Neuronal stem cell (in vitro differentiated cells): ENCODE results near the gene EMSY.

Source experiments
- DNase-seq: peaks from one replicate; pipeline ENCODE4 v3.0.0-alpha.2; 2013; ENCODE audit warnings: low spot score
- H2AFZ ChIP-seq: one replicate; pipeline ENCODE4 v1.6.1; 2013; ENCODE audit warnings: mild to moderate bottlenecking, low read length, inconsistent platforms
- H2AK5ac ChIP-seq: 2 replicates; pipeline ENCODE4 v1.6.1; 2013; ENCODE audit warnings: low read depth, mild to moderate bottlenecking, inconsistent platforms, low read length, moderate library complexity, mixed read lengths
- H2BK120ac ChIP-seq: 2 replicates; pipeline ENCODE4 v1.6.1; 2013; ENCODE audit warnings: low read depth, mild to moderate bottlenecking, inconsistent platforms, low read length, moderate library complexity, mixed read lengths
- H2BK12ac ChIP-seq: one replicate; pipeline ENCODE4 v1.6.1; 2013; ENCODE audit warnings: low read length, inconsistent platforms
- H2BK15ac ChIP-seq: 2 replicates; pipeline ENCODE4 v1.6.1; 2013; ENCODE audit warnings: mild to moderate bottlenecking, low read length, inconsistent platforms, mixed read lengths
- H2BK5ac ChIP-seq: one replicate; pipeline ENCODE4 v1.6.1; 2013; ENCODE audit warnings: inconsistent platforms, mild to moderate bottlenecking, low read length, moderate library complexity
- H3K14ac ChIP-seq: one replicate; pipeline ENCODE4 v1.6.1; 2013; ENCODE audit warnings: low read length, inconsistent platforms
- H3K18ac ChIP-seq: 2 replicates; pipeline ENCODE4 v1.6.1; 2013; ENCODE audit warnings: low read length, inconsistent platforms
- H3K23ac ChIP-seq: 2 replicates; pipeline ENCODE4 v1.6.1; 2013; ENCODE audit warnings: low read depth, mild to moderate bottlenecking, mixed read lengths, low read length, inconsistent platforms; ENCODE audit not compliant: poor library complexity
- H3K27ac ChIP-seq: replicated peaks from 3 replicates; pipeline ENCODE4 v1.5.1; 2013; ENCODE audit warnings: low read length, inconsistent platforms
- H3K27me3 ChIP-seq, 3 experiments: 2 replicates each; pipeline ENCODE4 v1.6.1; 2013; ENCODE audit warnings: low read length in 3 of 3, mild to moderate bottlenecking in 2 of 3, inconsistent platforms in 1 of 3, low read depth in 1 of 3, mixed read lengths in 1 of 3, moderate library complexity in 1 of 3; ENCODE audit not compliant: control insufficient read depth in 3 of 3, insufficient read depth in 3 of 3
- H3K36me3 ChIP-seq, 2 donors: replicated peaks in 1 of 2; 2 replicates each; pipeline ENCODE4 v1.6.1; 2013; ENCODE audit warnings: low read length in 2 of 2; ENCODE audit not compliant: control insufficient read depth in 2 of 2, insufficient read depth in 2 of 2
- H3K4ac ChIP-seq: 2 replicates; pipeline ENCODE4 v1.6.1; 2013; ENCODE audit warnings: inconsistent platforms, mild to moderate bottlenecking, low read length, moderate library complexity
- H3K4me1 ChIP-seq, 2 donors: 1 replicate in 1 of 2; 2 replicates in 1 of 2; pipeline ENCODE4 v1.6.1; 2013; ENCODE audit warnings: low read length in 2 of 2, low read depth in 1 of 2; ENCODE audit not compliant: control insufficient read depth in 2 of 2, insufficient read depth in 1 of 2
- H3K4me2 ChIP-seq: one replicate; pipeline ENCODE4 v1.6.1; 2013; ENCODE audit warnings: mild to moderate bottlenecking, low read length, inconsistent platforms; ENCODE audit not compliant: insufficient read depth, poor library complexity, severe bottlenecking
- H3K4me3 ChIP-seq, 2 donors: 2 replicates each; pipeline ENCODE4 v1.5.1; 2013; ENCODE audit warnings: low read length in 2 of 2, mild to moderate bottlenecking in 2 of 2, inconsistent platforms in 1 of 2, moderate library complexity in 1 of 2
- H3K79me1 ChIP-seq: one replicate; pipeline ENCODE4 v1.6.1; 2013; ENCODE audit warnings: low read depth, mild to moderate bottlenecking, inconsistent platforms, low read length, moderate library complexity
- H3K9ac ChIP-seq: one replicate; pipeline ENCODE4 v1.6.1; 2013; ENCODE audit warnings: mild to moderate bottlenecking, low read depth, low read length, inconsistent platforms; ENCODE audit not compliant: poor library complexity
- H3K9me3 ChIP-seq, 2 donors: replicated peaks in 1 of 2; 2 replicates each; pipeline versions ENCODE3 to v1.6.1; 2013; ENCODE audit warnings: low read length in 2 of 2, mild to moderate bottlenecking in 2 of 2, inconsistent platforms in 1 of 2, low read depth in 1 of 2, mixed read lengths in 1 of 2, moderate library complexity in 1 of 2; ENCODE audit not compliant: control insufficient read depth in 2 of 2, insufficient read depth in 1 of 2
- H4K8ac ChIP-seq: one replicate; pipeline ENCODE4 v1.6.1; 2013; ENCODE audit warnings: low read depth, mild to moderate bottlenecking, inconsistent platforms, low read length, moderate library complexity
- H4K91ac ChIP-seq: one replicate; pipeline ENCODE4 v1.6.1; 2013; ENCODE audit warnings: low read length, low read depth, mild to moderate bottlenecking, inconsistent platforms; ENCODE audit not compliant: poor library complexity
- WGBS, 2 donors: extraction: QIAGEN DNeasy Blood & Tissue Kit; methylation state at CpG; one replicate each; pipeline ENCODE4 v1.1.7; 2013; ENCODE audit warnings: missing lambda C conversion rate in 2 of 2, mixed read lengths in 1 of 2; ENCODE audit not compliant: insufficient read length in 2 of 2, insufficient replicate concordance in 1 of 2; ENCODE audit errors: extremely low coverage in 2 of 2; 5-methylcytosine and 5-hydroxymethylcytosine counted together

Gene EMSY

GRCh38 chr11:76415073-76415472 lies 29.7 kb upstream of the EMSY start:
- Histone ChIP-seq H3K4me1 (no peaks in the 10 kb centered on the region), H3K23ac (no peak overlapping the region), H4K91ac (no peak overlapping the region), H4K8ac (no peak overlapping the region), H2BK15ac (no peak overlapping the region), H3K4me3 (no peak overlapping the region), H3K4ac (no peak overlapping the region), H3K9me3 (no peaks in the 10 kb centered on the region), H3K36me3 (no peaks in the 10 kb centered on the region), H2BK12ac (no peak overlapping the region), H3K14ac (no peak overlapping the region), H3K27me3 (no peaks in the 10 kb centered on the region), H2BK5ac (no peak overlapping the region), H3K79me1 (no peaks in the 10 kb centered on the region), H2BK120ac (no peak overlapping the region), H3K18ac (no peak overlapping the region), H2AFZ (no peak overlapping the region), H3K4me2 (no peak overlapping the region), H3K9ac (peak overlapping the region; percentile 36), H3K27ac (no peak overlapping the region), H2AK5ac (no peak overlapping the region)
- no peak for DNase-seq

- no peaks in the 10 kb centered on the region for H3K9me3 ChIP-seq
Measured at GRCh38 chr11:76419896-76420295, 24.9 kb upstream of the EMSY start.

GRCh38 chr11:76424379-76424778 lies 20.4 kb upstream of the EMSY start:
- Histone ChIP-seq H4K91ac (no peak overlapping the region), H3K4me2 (no peak overlapping the region), H2AK5ac (no peak overlapping the region), H3K9me3 (no peaks in the 10 kb centered on the region), H3K18ac (no peak overlapping the region), H3K4me3 (no peak overlapping the region), H4K8ac (no peak overlapping the region), H3K14ac (no peak overlapping the region), H2BK15ac (no peak overlapping the region), H3K36me3 (no peaks in the 10 kb centered on the region), H3K27me3 (no peaks in the 10 kb centered on the region), H3K79me1 (no peaks in the 10 kb centered on the region), H3K23ac (no peak overlapping the region), H2AFZ (no peak overlapping the region), H3K4me1 (peaks cover 0 to 1% of the 10 kb centered on the region in 2 donors), H2BK120ac (no peak overlapping the region), H2BK12ac (no peak overlapping the region), H2BK5ac (no peak overlapping the region), H3K9ac (no peak overlapping the region), H3K4ac (no peak overlapping the region), H3K27ac (no peak overlapping the region)
- no peak for DNase-seq
- WGBS, 2 donors = no CpG with 5 or more reads among the region's 3 CpGs

More at GRCh38 chr11:76419896-76420295, 24.9 kb upstream of the EMSY start:
- Histone ChIP-seq H2BK15ac (no peak overlapping the region), H2BK120ac (no peak overlapping the region), H3K14ac (no peak overlapping the region), H3K18ac (no peak overlapping the region), H3K36me3 (no peaks in the 10 kb centered on the region), H2AFZ (no peak overlapping the region), H3K79me1 (no peaks in the 10 kb centered on the region), H4K8ac (no peak overlapping the region), H3K4me1 (peaks cover 0 to 1% of the 10 kb centered on the region in 2 donors), H3K27ac (no peak overlapping the region), H2BK5ac (no peak overlapping the region), H3K4me2 (no peak overlapping the region), H4K91ac (no peak overlapping the region), H3K9ac (no peak overlapping the region), H2BK12ac (no peak overlapping the region), H3K27me3 (no peaks in the 10 kb centered on the region), H3K4me3 (no peak overlapping the region), H3K23ac (no peak overlapping the region), H3K4ac (no peak overlapping the region), H2AK5ac (no peak overlapping the region)
- no CpG with 5 or more reads among the region's 3 CpGs for WGBS, 2 donors
- DNase-seq = no peak

GRCh38 chr11:76424891-76425290 lies 19.9 kb upstream of the EMSY start:
- H3K4me2 ChIP-seq = no peak overlapping the region
- no peak overlapping the region for H2AFZ ChIP-seq
- H3K18ac ChIP-seq = no peak overlapping the region
- H2BK12ac ChIP-seq = no peak overlapping the region
- no peak overlapping the region for H3K27ac ChIP-seq
- no peak for DNase-seq
- WGBS, 2 donors = 100% methylated on average over 1 of the region's 2 CpGs; no CpG with 5 or more reads in 1 of the 2 donors
- H3K9ac ChIP-seq = no peak overlapping the region
- H3K27me3 ChIP-seq = no peaks in the 10 kb centered on the region
- H3K14ac ChIP-seq = no peak overlapping the region
- H2BK15ac ChIP-seq = no peak overlapping the region
- H2BK5ac ChIP-seq = no peak overlapping the region
- peaks cover 0 to 1% of the 10 kb centered on the region in 2 donors for H3K4me1 ChIP-seq
- H3K36me3 ChIP-seq = no peaks in the 10 kb centered on the region
- no peak overlapping the region for H3K4me3 ChIP-seq
- no peaks in the 10 kb centered on the region for H3K9me3 ChIP-seq
- H4K91ac ChIP-seq = no peak overlapping the region
- no peak overlapping the region for H2AK5ac ChIP-seq
- H3K23ac ChIP-seq = no peak overlapping the region
- no peaks in the 10 kb centered on the region for H3K79me1 ChIP-seq
- no peak overlapping the region for H3K4ac ChIP-seq
- no peak overlapping the region for H2BK120ac ChIP-seq
- H4K8ac ChIP-seq = no peak overlapping the region
